Natural killer cell (primary cell): ENCODE measurements around the gene CD300LB. TPM values are rescaled to one million over a fixed set of nuclear protein-coding genes. Genes with fewer than 3 reads are reported as not detected.
A peak's percentile ranks its signal among the peaks of the same experiment; 100 is the strongest.

Source experiments
- ATAC-seq, 3 donors: fragments of 150-1000 bp in 2 of 3; fragments of 200-7000 bp in 1 of 3; cut with Tn5 transposase; 1 replicate in 1 of 3; 2 replicates in 2 of 3; pipeline ENCODE4 v1.10.0; 2021; ENCODE audit warnings: mild to moderate bottlenecking in 2 of 3, moderate library complexity in 2 of 3
- DNase-seq, 2 donors: peaks; one replicate each; pipeline versions ENCODE4 v3.0.0 to v3.0.0-alpha.2; 2013 to 2021; ENCODE audit warnings: mixed read lengths in 1 of 2
- H3K27ac ChIP-seq: one replicate; pipeline ENCODE4 v1.5.1; 2013; ENCODE audit warnings: mild to moderate bottlenecking, low read length
- H3K27me3 ChIP-seq: one replicate; pipeline ENCODE4 v1.6.1; 2013; ENCODE audit warnings: low read length; ENCODE audit not compliant: control insufficient read depth, insufficient read depth
- H3K36me3 ChIP-seq: one replicate; pipeline ENCODE4 v1.6.1; 2013; ENCODE audit warnings: low read length; ENCODE audit not compliant: control insufficient read depth, insufficient read depth
- H3K4me1 ChIP-seq: one replicate; pipeline ENCODE4 v1.6.1; 2013; ENCODE audit warnings: low read length; ENCODE audit not compliant: control insufficient read depth, insufficient read depth
- H3K4me3 ChIP-seq: one replicate; pipeline ENCODE4 v1.5.1; 2013; ENCODE audit warnings: low read length
- H3K9me3 ChIP-seq: one replicate; pipeline ENCODE4 v1.6.1; 2013; ENCODE audit warnings: low read length; ENCODE audit not compliant: control insufficient read depth, insufficient read depth
- H3K27ac Mint-ChIP-seq, 2 donors: one replicate each; pipeline ENCODE4 v1.8.0; 2022; ENCODE audit warnings: mild to moderate bottlenecking in 2 of 2, mixed read lengths in 2 of 2, moderate library complexity in 1 of 2
- H3K27me3 Mint-ChIP-seq, 2 donors: one replicate each; pipeline ENCODE4 v1.8.0; 2022; ENCODE audit warnings: low read depth in 2 of 2, mixed read lengths in 2 of 2
- H3K36me3 Mint-ChIP-seq: one replicate; pipeline ENCODE4 v1.8.0; 2022; ENCODE audit warnings: mixed read lengths
- H3K4me1 Mint-ChIP-seq, 2 donors: one replicate each; pipeline ENCODE4 v1.8.0; 2022; ENCODE audit warnings: mixed read lengths in 2 of 2
- H3K4me3 Mint-ChIP-seq: one replicate; pipeline ENCODE4 v1.8.0; 2022; ENCODE audit warnings: mild to moderate bottlenecking, moderate library complexity, mixed read lengths
- H3K9me3 Mint-ChIP-seq, 2 donors: one replicate each; pipeline ENCODE4 v1.8.0; 2022; ENCODE audit warnings: mixed read lengths in 2 of 2
- WGBS: methylation state at CpG from one replicate; pipeline ENCODE4 v1.1.7; 2013; ENCODE audit warnings: missing lambda C conversion rate; ENCODE audit not compliant: insufficient coverage; 5-methylcytosine and 5-hydroxymethylcytosine counted together
- intact Hi-C: fragments of 100-400 bp; cut with micrococcal nuclease; formaldehyde crosslinking; loops from one replicate; pipeline ENCODE4 v1.14.2; 2022
- total RNA-seq, 4 donors: library from RNA; stranded (reverse); fragments of 120-200 nt in 1 of 4; gene quantifications; one replicate each; pipeline versions ENCODE4 v1.2.3 to v1.2.4, GENCODE V29; 2013 to 2022
- TF ChIP-seq, protein P1 (sequence below): fragments of 200-600 bp; IDR thresholded peaks from one replicate; pipeline ENCODE4 v1.8.0; 2022; ENCODE audit warnings: antibody characterized with exemption

The CD300LB gene
- total RNA-seq, 3 donors from 2014 or later (not counting 1 experiment from before 2014, with no cell fraction given) = 2.0 to 4.9 (median 3.5) TPM

DNA sequence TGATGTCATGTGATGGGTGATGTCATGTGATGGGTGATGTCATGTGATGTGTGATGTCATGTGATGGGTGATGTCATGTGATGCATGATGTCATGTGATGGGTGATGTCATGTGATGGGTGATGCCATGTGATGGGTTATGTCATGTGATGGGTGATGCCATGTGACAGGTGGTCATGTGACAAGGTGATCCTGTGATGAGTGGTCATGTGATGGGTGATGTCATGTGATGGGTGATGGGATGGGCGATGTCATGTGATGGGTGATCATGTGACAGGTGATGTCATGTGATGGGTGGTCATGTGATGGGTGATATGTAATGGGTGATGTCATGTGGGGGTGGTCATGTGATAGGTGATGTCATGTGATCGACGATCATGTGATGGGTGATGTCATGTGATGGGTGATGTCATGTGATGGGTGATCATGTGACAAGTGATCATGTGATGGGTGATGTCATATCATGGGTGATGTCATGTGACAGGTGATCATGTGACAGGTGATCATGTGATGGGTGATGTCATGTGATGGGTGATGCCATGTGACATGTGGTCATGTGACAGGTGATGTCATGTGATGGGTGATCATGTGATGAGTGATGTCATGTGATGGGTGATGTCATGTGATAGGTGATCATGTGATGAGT lies 17.2 kb downstream of the CD300LB start:
- H3K27me3 ChIP-seq = no peaks in the 10 kb centered on the region
- DNase-seq = peak; percentile 78 to 79
- no peak overlapping the region for H3K4me3 ChIP-seq
- H3K4me1 Mint-ChIP-seq = peaks cover 13 to 16% of the 10 kb centered on the region in 2 donors
- peak; percentile 48 to 71 (median 68) for ATAC-seq
- peaks cover 2 to 10% of the 10 kb centered on the region in 2 donors for H3K9me3 Mint-ChIP-seq
- H3K36me3 ChIP-seq = no peaks in the 10 kb centered on the region
- peaks cover 8 to 10% of the 10 kb centered on the region in 2 donors for H3K27me3 Mint-ChIP-seq
- peaks cover 8% of the 10 kb centered on the region for H3K36me3 Mint-ChIP-seq
- H3K27ac Mint-ChIP-seq = peak overlapping the region; percentile 97
- TF ChIP-seq, protein P1, sequence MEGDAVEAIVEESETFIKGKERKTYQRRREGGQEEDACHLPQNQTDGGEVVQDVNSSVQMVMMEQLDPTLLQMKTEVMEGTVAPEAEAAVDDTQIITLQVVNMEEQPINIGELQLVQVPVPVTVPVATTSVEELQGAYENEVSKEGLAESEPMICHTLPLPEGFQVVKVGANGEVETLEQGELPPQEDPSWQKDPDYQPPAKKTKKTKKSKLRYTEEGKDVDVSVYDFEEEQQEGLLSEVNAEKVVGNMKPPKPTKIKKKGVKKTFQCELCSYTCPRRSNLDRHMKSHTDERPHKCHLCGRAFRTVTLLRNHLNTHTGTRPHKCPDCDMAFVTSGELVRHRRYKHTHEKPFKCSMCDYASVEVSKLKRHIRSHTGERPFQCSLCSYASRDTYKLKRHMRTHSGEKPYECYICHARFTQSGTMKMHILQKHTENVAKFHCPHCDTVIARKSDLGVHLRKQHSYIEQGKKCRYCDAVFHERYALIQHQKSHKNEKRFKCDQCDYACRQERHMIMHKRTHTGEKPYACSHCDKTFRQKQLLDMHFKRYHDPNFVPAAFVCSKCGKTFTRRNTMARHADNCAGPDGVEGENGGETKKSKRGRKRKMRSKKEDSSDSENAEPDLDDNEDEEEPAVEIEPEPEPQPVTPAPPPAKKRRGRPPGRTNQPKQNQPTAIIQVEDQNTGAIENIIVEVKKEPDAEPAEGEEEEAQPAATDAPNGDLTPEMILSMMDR = no peak
- WGBS = 91% methylated on average over 3 of the region's 3 CpGs
- intact Hi-C loops = loop anchor here (2.0 kb wide), 1 partner anchor 19 kb away; no protein-coding TSS in a partner anchor
- H3K27ac ChIP-seq = peak overlapping the region; percentile 5
- peaks cover 2% of the 10 kb centered on the region for H3K9me3 ChIP-seq
- H3K4me1 ChIP-seq = peaks cover 10% of the 10 kb centered on the region
- peak overlapping the region; percentile 82 for H3K4me3 Mint-ChIP-seq

DNA sequence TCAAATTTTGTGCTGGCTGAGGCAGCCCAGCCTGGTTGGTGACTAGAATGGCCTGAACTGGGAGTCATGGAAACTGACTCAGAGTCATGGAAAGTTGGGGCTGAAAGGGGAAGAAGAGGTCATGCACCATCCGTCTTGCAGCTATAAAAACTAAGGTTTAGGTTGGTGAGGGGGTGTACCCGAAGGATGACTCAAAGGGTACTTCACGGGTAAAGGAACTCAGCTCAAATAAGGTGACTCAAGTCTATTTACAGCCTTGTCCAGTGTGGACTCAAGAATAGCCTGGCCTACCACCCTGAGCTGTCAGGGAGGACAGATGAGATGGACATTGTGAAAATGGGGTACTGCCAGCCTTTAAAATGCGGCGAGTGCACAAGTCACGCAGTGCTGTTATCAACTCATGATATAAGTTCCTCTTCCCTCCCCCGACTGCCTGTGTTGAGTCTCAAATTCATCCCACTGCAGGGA lies 18.6 kb downstream of the CD300LB start:
- H3K4me1 Mint-ChIP-seq = peaks cover 13 to 16% of the 10 kb centered on the region in 2 donors
- peaks cover 8 to 10% of the 10 kb centered on the region in 2 donors for H3K27me3 Mint-ChIP-seq
- Histone ChIP-seq H3K4me3 (no peak overlapping the region), H3K27me3 (no peaks in the 10 kb centered on the region), H3K4me1 (peaks cover 10% of the 10 kb centered on the region), H3K9me3 (no peaks in the 10 kb centered on the region), H3K36me3 (no peaks in the 10 kb centered on the region), H3K27ac (peak overlapping the region; percentile 41)
- peak overlapping the region; percentile 35 to 97 for H3K27ac Mint-ChIP-seq
- TF ChIP-seq, protein P1 = no peak
- WGBS = 44% methylated on average over 7 of the region's 7 CpGs
- peak in 1 of 2 donors; percentile 17 for DNase-seq
- intact Hi-C loops = no loop called here
- H3K4me3 Mint-ChIP-seq = no peak overlapping the region
- peaks cover 8% of the 10 kb centered on the region for H3K36me3 Mint-ChIP-seq
- H3K9me3 Mint-ChIP-seq = peaks cover 0 to 10% of the 10 kb centered on the region in 2 donors
- ATAC-seq = peak in 2 of 3 donors; percentile 50 to 61

DNA sequence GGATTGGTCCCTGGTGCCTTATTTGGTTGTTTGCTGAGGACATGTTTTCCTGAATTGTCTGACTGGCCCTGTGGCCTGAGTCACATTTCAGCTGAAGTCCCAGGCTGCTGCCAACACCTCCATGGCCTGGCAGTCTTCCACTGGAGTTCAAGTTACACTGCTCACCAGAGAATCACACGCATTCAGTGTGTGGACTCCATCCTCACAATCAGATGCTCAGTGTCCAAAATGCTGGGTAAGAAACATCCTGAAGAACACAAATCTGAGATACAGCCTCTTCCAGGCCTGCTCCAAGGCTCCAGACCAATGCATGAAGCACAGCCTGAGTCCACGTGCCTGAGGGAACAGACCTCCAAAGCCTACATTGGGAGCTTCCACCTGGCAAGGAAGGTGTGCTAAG lies 19.2 kb downstream of the CD300LB start:
- peaks cover 0 to 10% of the 10 kb centered on the region in 2 donors for H3K9me3 Mint-ChIP-seq
- Histone ChIP-seq H3K36me3 (no peaks in the 10 kb centered on the region), H3K4me1 (peaks cover 10% of the 10 kb centered on the region), H3K27ac (no peak overlapping the region), H3K9me3 (no peaks in the 10 kb centered on the region), H3K4me3 (no peak overlapping the region), H3K27me3 (no peaks in the 10 kb centered on the region)
- peak overlapping the region in 1 of 2 donors; percentile 97 for H3K27ac Mint-ChIP-seq
- intact Hi-C loops = no loop called here
- peaks cover 13 to 16% of the 10 kb centered on the region in 2 donors for H3K4me1 Mint-ChIP-seq
- H3K27me3 Mint-ChIP-seq = peaks cover 8 to 10% of the 10 kb centered on the region in 2 donors
- 93% methylated on average over 2 of the region's 2 CpGs for WGBS
- H3K4me3 Mint-ChIP-seq = no peak overlapping the region
- H3K36me3 Mint-ChIP-seq = peaks cover 8% of the 10 kb centered on the region
- ATAC-seq (no peak), DNase-seq (no peak)
- TF ChIP-seq, protein P1 = no peak
